DND-41 (cell line): ENCODE measurements around the gene PDE4B.
"Not testable (repeated sequence)": the region's sequence is repeated elsewhere in the genome, so short reads cannot be mapped to it uniquely, and the experiment has no call there.

Experiments used
- ATAC-seq: fragments of 200-7000 bp; cut with Tn5 transposase; 3 replicates; pipeline ENCODE4 v1.9.1; 2021; ENCODE audit warnings: low read depth; ENCODE audit not compliant: insufficient read depth
- DNase-seq: peaks from one replicate; pipeline ENCODE4 v3.0.0-alpha.2; 2020
- H2AFZ ChIP-seq: 2 replicates; pipeline ENCODE4 v1.6.0; 2012; ENCODE audit warnings: low read depth, low read length
- H3K27ac ChIP-seq: 2 replicates; pipeline ENCODE4 v1.5.1; 2012; ENCODE audit warnings: low read length, inconsistent platforms
- H3K27me3 ChIP-seq: fragments of 200-600 bp; sonication (generic); 2 replicates; pipeline ENCODE4 v1.6.0; 2012; ENCODE audit warnings: low read length, mild to moderate bottlenecking, inconsistent platforms; ENCODE audit not compliant: insufficient read depth, poor library complexity
- H3K36me3 ChIP-seq: 2 replicates; pipeline ENCODE4 v1.5.1; 2012; ENCODE audit warnings: low read length, inconsistent platforms; ENCODE audit not compliant: insufficient read depth
- H3K4me1 ChIP-seq: 2 replicates; pipeline ENCODE4 v1.5.1; 2012; ENCODE audit warnings: mild to moderate bottlenecking, low read length; ENCODE audit not compliant: insufficient read depth
- H3K4me2 ChIP-seq: 2 replicates; pipeline ENCODE4 v1.6.0; 2012; ENCODE audit warnings: mild to moderate bottlenecking, moderate library complexity, low read length, inconsistent platforms; ENCODE audit not compliant: insufficient read depth
- H3K4me3 ChIP-seq, 2 experiments: fragments of 200-600 bp in 1 of 2; shearing (Covaris generic) in 1 of 2; 2 replicates each; pipeline ENCODE4 v1.5.1; 2012 to 2016; ENCODE audit warnings: inconsistent platforms in 2 of 2, low read length in 2 of 2, mild to moderate bottlenecking in 2 of 2, low read depth in 1 of 2, moderate library complexity in 1 of 2
- H3K79me2 ChIP-seq: 2 replicates; pipeline ENCODE4 v1.6.0; 2012; ENCODE audit warnings: low read length, inconsistent platforms; ENCODE audit not compliant: insufficient read depth
- H3K9ac ChIP-seq: 2 replicates; pipeline ENCODE4 v1.6.0; 2012; ENCODE audit warnings: low read depth, mild to moderate bottlenecking, inconsistent platforms, low read length, moderate library complexity
- H3K9me3 ChIP-seq: 2 replicates; pipeline ENCODE4 v1.5.1; 2012; ENCODE audit warnings: low read length, moderate library complexity, mild to moderate bottlenecking, inconsistent platforms; ENCODE audit not compliant: insufficient read depth, severe bottlenecking
- H4K20me1 ChIP-seq: 2 replicates; pipeline ENCODE4 v1.6.0; 2012; ENCODE audit warnings: low read length; ENCODE audit not compliant: insufficient read depth
- EZH2 ChIP-seq: IDR thresholded peaks from 3 replicates; pipeline ENCODE4 v1.6.1; 2012; ENCODE audit warnings: borderline replicate concordance, low read depth, mild to moderate bottlenecking, moderate library complexity, low read length, inconsistent platforms; ENCODE audit not compliant: severe bottlenecking
- TF ChIP-seq, protein P1 (sequence below): IDR thresholded peaks from 2 replicates; pipeline ENCODE4 v1.5.1; 2012; ENCODE audit warnings: borderline replicate concordance, low read length, moderate library complexity, mild to moderate bottlenecking; ENCODE audit not compliant: poor library complexity, severe bottlenecking; ENCODE audit errors: extremely low read depth

Gene PDE4B

DNA sequence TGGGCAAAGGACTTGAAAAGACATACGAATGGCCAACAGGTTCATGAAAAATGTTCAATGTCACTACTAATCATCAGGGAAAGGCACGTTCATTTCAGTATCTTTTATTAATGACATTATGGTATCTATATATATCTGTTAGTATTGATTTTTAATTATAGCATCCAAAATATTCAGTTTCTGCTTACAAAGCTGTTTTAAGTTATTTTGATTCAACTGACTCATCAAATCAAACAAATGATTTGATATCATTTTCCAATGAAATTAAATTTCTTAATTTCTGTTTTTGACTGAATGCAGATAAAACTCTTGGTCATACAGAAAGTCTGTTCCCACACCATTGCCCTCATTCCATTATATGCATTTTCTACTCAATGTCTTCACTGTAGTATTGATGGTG is 315.9 kb downstream of the PDE4B start:
- H3K9me3 ChIP-seq = no peaks in the 10 kb centered on the region
- ATAC-seq = no peak

DNA sequence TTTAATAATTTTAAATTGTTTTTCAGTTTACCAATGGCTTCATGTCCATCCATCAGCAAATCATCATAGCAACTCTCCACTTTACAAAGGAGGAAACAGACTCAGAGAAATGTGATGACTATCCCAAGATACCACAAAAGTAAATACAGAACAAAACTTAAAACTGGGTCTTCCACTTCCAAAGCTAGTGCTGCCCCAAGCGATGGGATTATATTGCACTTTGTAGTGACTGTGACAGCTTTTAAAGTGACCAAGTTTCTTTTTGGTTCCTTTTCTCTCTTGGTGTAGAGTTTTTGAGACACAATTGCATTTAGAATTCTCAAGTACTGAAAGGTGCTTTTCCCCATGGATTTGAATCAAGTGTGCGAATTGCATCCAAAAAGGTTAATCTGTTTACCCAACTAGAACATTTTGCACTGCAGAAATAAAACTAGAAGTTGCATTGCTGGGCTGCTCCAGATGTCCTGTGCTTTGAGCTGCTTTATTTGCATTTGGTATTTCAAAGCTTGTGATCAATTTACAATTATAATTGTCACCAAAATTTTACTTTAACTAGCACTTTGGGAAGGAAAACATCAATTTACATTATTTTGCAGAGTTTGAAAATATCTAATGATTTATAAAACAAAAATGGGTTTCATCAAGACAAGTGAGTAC is 320.2 kb downstream of the PDE4B start:
- H3K4me2 ChIP-seq = no peak overlapping the region
- no peak overlapping the region for H3K4me3 ChIP-seq
- H3K27me3 ChIP-seq = no peaks in the 10 kb centered on the region
- H3K27ac ChIP-seq = no peak overlapping the region
- H3K4me1 ChIP-seq = no peaks in the 10 kb centered on the region
- no peak for ATAC-seq
- no peaks in the 10 kb centered on the region for H3K36me3 ChIP-seq
- no peaks in the 10 kb centered on the region for H3K9me3 ChIP-seq
- TF ChIP-seq, protein P1, sequence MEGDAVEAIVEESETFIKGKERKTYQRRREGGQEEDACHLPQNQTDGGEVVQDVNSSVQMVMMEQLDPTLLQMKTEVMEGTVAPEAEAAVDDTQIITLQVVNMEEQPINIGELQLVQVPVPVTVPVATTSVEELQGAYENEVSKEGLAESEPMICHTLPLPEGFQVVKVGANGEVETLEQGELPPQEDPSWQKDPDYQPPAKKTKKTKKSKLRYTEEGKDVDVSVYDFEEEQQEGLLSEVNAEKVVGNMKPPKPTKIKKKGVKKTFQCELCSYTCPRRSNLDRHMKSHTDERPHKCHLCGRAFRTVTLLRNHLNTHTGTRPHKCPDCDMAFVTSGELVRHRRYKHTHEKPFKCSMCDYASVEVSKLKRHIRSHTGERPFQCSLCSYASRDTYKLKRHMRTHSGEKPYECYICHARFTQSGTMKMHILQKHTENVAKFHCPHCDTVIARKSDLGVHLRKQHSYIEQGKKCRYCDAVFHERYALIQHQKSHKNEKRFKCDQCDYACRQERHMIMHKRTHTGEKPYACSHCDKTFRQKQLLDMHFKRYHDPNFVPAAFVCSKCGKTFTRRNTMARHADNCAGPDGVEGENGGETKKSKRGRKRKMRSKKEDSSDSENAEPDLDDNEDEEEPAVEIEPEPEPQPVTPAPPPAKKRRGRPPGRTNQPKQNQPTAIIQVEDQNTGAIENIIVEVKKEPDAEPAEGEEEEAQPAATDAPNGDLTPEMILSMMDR = no peak
- TF ChIP-seq EZH2 = no peak
- H3K9ac ChIP-seq = no peak overlapping the region
- no peak overlapping the region for H2AFZ ChIP-seq
- no peaks in the 10 kb centered on the region for H4K20me1 ChIP-seq
- no peaks in the 10 kb centered on the region for H3K79me2 ChIP-seq
- no peak for DNase-seq

More for the DNA sequence above, 315.9 kb downstream of the PDE4B start:
- Histone ChIP-seq H3K79me2 (no peaks in the 10 kb centered on the region), H4K20me1 (no peaks in the 10 kb centered on the region), H3K4me2 (no peak overlapping the region), H2AFZ (no peak overlapping the region), H3K4me3 (no peak overlapping the region), H3K27me3 (no peaks in the 10 kb centered on the region), H3K27ac (no peak overlapping the region), H3K9ac (no peak overlapping the region), H3K4me1 (no peaks in the 10 kb centered on the region), H3K36me3 (no peaks in the 10 kb centered on the region)
- TF ChIP-seq, protein P1 = no peak
- TF ChIP-seq EZH2 = no peak
- DNase-seq = no peak

DNA sequence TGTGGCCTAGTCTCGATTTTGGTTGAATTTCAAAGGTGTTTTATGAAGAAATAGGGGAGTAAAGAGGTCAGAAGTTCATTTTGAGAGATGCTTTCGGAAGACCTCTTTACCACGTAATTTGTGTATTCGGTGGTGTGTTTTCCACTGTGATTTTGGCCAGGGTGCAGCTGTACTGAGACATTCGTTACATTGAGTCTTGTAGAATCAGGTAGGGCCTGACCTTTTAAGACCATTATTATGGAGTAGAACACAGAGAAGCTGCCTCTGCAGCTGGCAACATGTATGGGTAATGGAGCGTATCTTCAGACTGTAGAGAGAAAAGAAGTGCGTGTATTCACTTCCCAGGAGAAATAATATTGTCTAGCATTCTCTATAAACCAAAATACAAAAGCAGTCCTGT is 326.5 kb downstream of the PDE4B start:
- no peaks in the 10 kb centered on the region for H3K36me3 ChIP-seq
- no peak for TF ChIP-seq EZH2
- TF ChIP-seq, protein P1 = no peak
- no peak overlapping the region for H2AFZ ChIP-seq
- H3K4me2 ChIP-seq = no peak overlapping the region
- H3K79me2 ChIP-seq = no peaks in the 10 kb centered on the region
- no peak overlapping the region for H3K27ac ChIP-seq
- no peaks in the 10 kb centered on the region for H4K20me1 ChIP-seq
- H3K4me3 ChIP-seq = no peak overlapping the region
- no peak overlapping the region for H3K9ac ChIP-seq
- DNase-seq = no peak
- no peak for ATAC-seq
- H3K4me1 ChIP-seq = no peaks in the 10 kb centered on the region
- H3K9me3 ChIP-seq = no peaks in the 10 kb centered on the region
- no peaks in the 10 kb centered on the region for H3K27me3 ChIP-seq

DNA sequence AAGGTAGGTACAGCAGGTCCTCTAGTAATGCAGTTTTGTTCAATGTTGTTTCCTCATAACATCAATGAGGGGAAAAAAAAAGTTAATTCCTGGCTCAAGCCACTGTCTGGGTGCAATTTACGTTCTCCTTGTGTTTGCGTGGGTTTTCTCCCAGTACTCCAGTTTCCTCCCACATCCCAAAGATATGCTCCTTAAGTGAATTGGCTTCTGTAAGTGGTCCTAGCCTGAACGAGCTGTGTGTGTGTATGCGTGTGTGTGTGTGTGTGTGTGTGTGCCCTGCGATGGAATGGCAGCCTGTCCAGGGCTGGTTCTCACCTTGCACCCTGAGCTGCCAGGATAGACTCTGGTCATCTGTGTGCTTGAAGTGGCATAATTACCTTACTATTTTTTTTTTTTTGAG is 332.0 kb downstream of the PDE4B start:
- Histone ChIP-seq H3K36me3 (no peaks in the 10 kb centered on the region), H3K27ac (no peak overlapping the region), H3K9me3 (no peaks in the 10 kb centered on the region), H3K9ac (no peak overlapping the region), H2AFZ (no peak overlapping the region), H3K79me2 (no peaks in the 10 kb centered on the region), H3K4me2 (no peak overlapping the region), H3K4me3 (no peak overlapping the region), H3K27me3 (no peaks in the 10 kb centered on the region), H4K20me1 (no peaks in the 10 kb centered on the region), H3K4me1 (no peaks in the 10 kb centered on the region)
- TF ChIP-seq, protein P1 = no peak
- TF ChIP-seq EZH2 = no peak
- no peak for DNase-seq
- ATAC-seq = no peak

DNA sequence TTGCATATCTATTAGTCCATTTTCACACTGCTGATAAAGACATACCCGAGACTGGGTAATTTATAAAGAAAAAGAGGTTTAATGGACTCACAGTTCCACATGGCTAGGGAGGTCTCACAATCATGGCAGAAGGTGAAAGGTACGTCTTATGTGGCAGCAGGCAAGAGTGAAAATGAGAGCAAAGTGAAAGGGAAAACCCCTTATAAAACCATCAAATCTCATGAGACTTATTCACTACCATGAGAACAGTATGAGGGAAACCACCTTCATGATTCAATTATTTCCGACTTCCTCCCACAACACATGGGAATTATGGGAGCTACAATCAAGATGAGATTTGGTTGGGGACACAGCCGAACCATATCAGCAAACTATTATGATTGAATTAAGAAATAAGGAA is 335.9 kb downstream of the PDE4B start:
- not testable (repeated sequence) for H3K9ac ChIP-seq, H2AFZ ChIP-seq, H3K4me2 ChIP-seq, ATAC-seq, DNase-seq, H3K27ac ChIP-seq, H3K79me2 ChIP-seq, H3K27me3 ChIP-seq, H3K4me3 ChIP-seq, H3K36me3 ChIP-seq, H3K4me1 ChIP-seq, H3K9me3 ChIP-seq, H4K20me1 ChIP-seq
